MCF 10A (cell line): ENCODE data around the gene ASPRV1. TPM values are rescaled to one million over a fixed set of nuclear protein-coding genes. Genes with fewer than 3 reads are reported as not detected.

Source experiments
- BruUV-seq: library from RNA; stranded (reverse); fragments of 400-500 nt; replicated peaks from 2 replicates; lab custom pipeline; 2021; lab: Mats Ljungman, UMichigan
- CTCF ChIA-PET: fragments of 300-600 bp; sonication (Branson Sonifier 250); formaldehyde crosslinking; extraction: SDS; loops from one replicate; lab custom pipeline; 2021; ENCODE audit warnings: antibody characterized with exemption, inconsistent platforms; lab: Yijun Ruan, JAX
- POLR2A ChIA-PET: fragments of 300-600, 350-650 bp; sonication (Branson Sonifier 250); formaldehyde crosslinking; extraction: SDS; loops from one replicate; lab custom pipeline; 2020; ENCODE audit warnings: antibody characterized with exemption, inconsistent platforms; lab: Yijun Ruan, JAX
- DNase-seq: peaks from one replicate; pipeline ENCODE4 v3.0.0-alpha.2; 2018; ENCODE audit not compliant: unreplicated experiment
- H3K27ac Mint-ChIP-seq: one replicate; pipeline ENCODE4 v1.8.0; 2022; ENCODE audit warnings: mild to moderate bottlenecking, low read depth, mixed read lengths; ENCODE audit not compliant: unreplicated experiment
- H3K27me3 Mint-ChIP-seq: one replicate; pipeline ENCODE4 v1.8.0; 2022; ENCODE audit warnings: mixed read lengths; ENCODE audit not compliant: insufficient read depth, unreplicated experiment
- H3K36me3 Mint-ChIP-seq: one replicate; pipeline ENCODE4 v1.8.0; 2022; ENCODE audit warnings: mild to moderate bottlenecking, moderate library complexity, mixed read lengths; ENCODE audit not compliant: insufficient read depth, unreplicated experiment
- H3K4me1 Mint-ChIP-seq: one replicate; pipeline ENCODE4 v1.8.0; 2022; ENCODE audit warnings: mixed read lengths; ENCODE audit not compliant: insufficient read depth, unreplicated experiment
- H3K4me3 Mint-ChIP-seq: one replicate; pipeline ENCODE4 v1.8.0; 2022; ENCODE audit warnings: mild to moderate bottlenecking, moderate library complexity, mixed read lengths; ENCODE audit not compliant: unreplicated experiment
- H3K9me3 Mint-ChIP-seq: one replicate; pipeline ENCODE4 v1.8.0; 2022; ENCODE audit warnings: mixed read lengths; ENCODE audit not compliant: unreplicated experiment
- CTCF ChIP-seq: fragments of 200-600 bp; IDR thresholded peaks from one replicate; pipeline ENCODE4 v1.8.0; 2022; ENCODE audit warnings: antibody characterized with exemption, mild to moderate bottlenecking; ENCODE audit not compliant: unreplicated experiment
- intact Hi-C: fragments of 100-400 bp; cut with micrococcal nuclease; formaldehyde crosslinking; loops from 2 replicates; pipeline ENCODE4 v1.14.1; 2022
- total RNA-seq: library from RNA; stranded (reverse); gene quantifications from 2 replicates; pipeline ENCODE4 v1.2.3, GENCODE V29; 2022

The ASPRV1 gene
- total RNA-seq, 1 experiment from 2014 or later: 0.23 TPM

- H3K36me3 Mint-ChIP-seq: peaks cover 80% of the 10 kb centered on the region
- intact Hi-C loops: no loop called here
- no TSS peak for BruUV-seq
- DNase-seq: no peak
- no peak overlapping the region for H3K4me3 Mint-ChIP-seq
- no peaks in the 10 kb centered on the region for H3K9me3 Mint-ChIP-seq
- H3K27me3 Mint-ChIP-seq: no peaks in the 10 kb centered on the region
- TF ChIP-seq CTCF: no peak
- peaks cover 23% of the 10 kb centered on the region for H3K4me1 Mint-ChIP-seq
- H3K27ac Mint-ChIP-seq: no peak overlapping the region
- ChIA-PET POLR2A (interaction anchor here (0.9 kb wide), 1 partner anchor 26 kb away, joined by 3 read pairs; the partner anchor contains the start of gene MXD1), CTCF (no interaction called here)
These were observed 20.7 kb downstream of the ASPRV1 start for GRCh38 chr2:69940691-69941090.

GRCh38 chr2:69939722-69940121 lies 21.7 kb downstream of the ASPRV1 start:
- H3K9me3 Mint-ChIP-seq: no peaks in the 10 kb centered on the region
- ChIA-PET CTCF (no interaction called here), POLR2A (interaction anchor here (1.4 kb wide), 1 partner anchor 26 kb away, joined by 6 read pairs; the partner anchor contains the start of gene MXD1)
- DNase-seq: no peak
- H3K4me3 Mint-ChIP-seq: no peak overlapping the region
- no peaks in the 10 kb centered on the region for H3K27me3 Mint-ChIP-seq
- no peak for TF ChIP-seq CTCF
- no peak overlapping the region for H3K27ac Mint-ChIP-seq
- BruUV-seq: no TSS peak
- intact Hi-C loops: no loop called here
- peaks cover 78% of the 10 kb centered on the region for H3K36me3 Mint-ChIP-seq
- peaks cover 17% of the 10 kb centered on the region for H3K4me1 Mint-ChIP-seq

GRCh38 chr2:69937968-69938367 lies 23.5 kb downstream of the ASPRV1 start:
- no peaks in the 10 kb centered on the region for H3K9me3 Mint-ChIP-seq
- intact Hi-C loops: no loop called here
- DNase-seq: no peak
- H3K4me3 Mint-ChIP-seq: no peak overlapping the region
- no peaks in the 10 kb centered on the region for H3K27me3 Mint-ChIP-seq
- no TSS peak for BruUV-seq
- H3K27ac Mint-ChIP-seq: no peak overlapping the region
- TF ChIP-seq CTCF: no peak
- H3K36me3 Mint-ChIP-seq: peaks cover 72% of the 10 kb centered on the region
- CTCF ChIA-PET: interaction anchor here (0.6 kb wide), 1 partner anchor 45 kb away, joined by 5 read pairs; no protein-coding TSS in a partner anchor
- POLR2A ChIA-PET: interaction anchor here (0.7 to 1.3 kb wide), 2 partner anchors 20 to 43 kb away, joined by 3 read pairs; no protein-coding TSS in a partner anchor
- peaks cover 22% of the 10 kb centered on the region for H3K4me1 Mint-ChIP-seq

- H3K27me3 Mint-ChIP-seq: no peaks in the 10 kb centered on the region
- no peak overlapping the region for H3K27ac Mint-ChIP-seq
- no peak overlapping the region for H3K4me3 Mint-ChIP-seq
- peaks cover 77% of the 10 kb centered on the region for H3K36me3 Mint-ChIP-seq
- ChIA-PET POLR2A (interaction anchor here (1.5 kb wide), 1 partner anchor 254 kb away, joined by 6 read pairs; the partner anchor contains the start of gene C2orf42), CTCF (interaction anchor here (0.7 kb wide), 1 partner anchor 14 kb away, joined by 3 read pairs; no protein-coding TSS in a partner anchor)
- no peak for DNase-seq
- H3K9me3 Mint-ChIP-seq: no peaks in the 10 kb centered on the region
- intact Hi-C loops: no loop called here
- no TSS peak for BruUV-seq
- no peak for TF ChIP-seq CTCF
- peaks cover 21% of the 10 kb centered on the region for H3K4me1 Mint-ChIP-seq
These were observed 24.5 kb downstream of the ASPRV1 start for GRCh38 chr2:69936906-69937305.
